Measurements from ENCODE around the gene GRIK3. TPM values are rescaled to one million over a fixed set of nuclear protein-coding genes. Genes with fewer than 3 reads are reported as not detected.
"Not testable (repeated sequence)": the region's sequence is repeated elsewhere in the genome, so short reads cannot be mapped to it uniquely, and the experiment has no call there.

GRIK3 gene
- total and polyA plus RNA-seq, 4 donors, result 0.03 to 0.08 (median 0.05) TPM; not detected in 1

DNA sequence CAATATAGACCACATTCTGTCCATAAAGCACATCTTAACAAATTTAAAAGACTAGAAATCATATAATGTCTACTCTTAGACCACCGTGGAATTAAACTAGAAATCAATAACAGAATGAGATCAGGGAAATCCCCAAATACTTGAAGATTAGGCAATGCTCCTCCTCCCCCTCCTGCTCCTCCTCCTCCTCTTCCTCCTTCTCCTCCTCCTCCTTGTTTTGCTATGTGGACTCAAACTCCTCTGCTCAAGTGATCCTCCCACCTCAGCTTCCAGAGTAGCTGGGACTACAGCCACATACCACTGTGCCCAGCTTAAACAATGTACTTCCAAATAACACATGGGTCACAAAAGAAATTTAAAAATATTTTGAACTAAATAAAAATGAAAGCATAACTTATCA, 134.2 kb downstream of the GRIK3 start:
- no peak overlapping the region for H3K27ac ChIP-seq (ENCODE audit: low read depth in 1 of 2, low read length in 2 of 2)
- TF ChIP-seq HNF4G (IDR thresholded peaks at IDR 0.05), result no peak
- no peak for TF ChIP-seq HNF4A (conservative IDR thresholded peaks at IDR 0.05)
- no peak for TF ChIP-seq RXRA (IDR thresholded peaks at IDR 0.05)
- TF ChIP-seq, protein P1, sequence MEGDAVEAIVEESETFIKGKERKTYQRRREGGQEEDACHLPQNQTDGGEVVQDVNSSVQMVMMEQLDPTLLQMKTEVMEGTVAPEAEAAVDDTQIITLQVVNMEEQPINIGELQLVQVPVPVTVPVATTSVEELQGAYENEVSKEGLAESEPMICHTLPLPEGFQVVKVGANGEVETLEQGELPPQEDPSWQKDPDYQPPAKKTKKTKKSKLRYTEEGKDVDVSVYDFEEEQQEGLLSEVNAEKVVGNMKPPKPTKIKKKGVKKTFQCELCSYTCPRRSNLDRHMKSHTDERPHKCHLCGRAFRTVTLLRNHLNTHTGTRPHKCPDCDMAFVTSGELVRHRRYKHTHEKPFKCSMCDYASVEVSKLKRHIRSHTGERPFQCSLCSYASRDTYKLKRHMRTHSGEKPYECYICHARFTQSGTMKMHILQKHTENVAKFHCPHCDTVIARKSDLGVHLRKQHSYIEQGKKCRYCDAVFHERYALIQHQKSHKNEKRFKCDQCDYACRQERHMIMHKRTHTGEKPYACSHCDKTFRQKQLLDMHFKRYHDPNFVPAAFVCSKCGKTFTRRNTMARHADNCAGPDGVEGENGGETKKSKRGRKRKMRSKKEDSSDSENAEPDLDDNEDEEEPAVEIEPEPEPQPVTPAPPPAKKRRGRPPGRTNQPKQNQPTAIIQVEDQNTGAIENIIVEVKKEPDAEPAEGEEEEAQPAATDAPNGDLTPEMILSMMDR (IDR thresholded peaks at IDR 0.05; ENCODE audit: low read depth, low read length, missing input control), result no peak
- TF ChIP-seq GABPA (IDR thresholded peaks at IDR 0.05 in 1 of 2, conservative IDR thresholded peaks at IDR 0.05 in 1 of 2), result no peak
- TF ChIP-seq FOXA1 (IDR thresholded peaks at IDR 0.05), result no peak
- no peak for TF ChIP-seq NR2F2 (IDR thresholded peaks at IDR 0.05)
- no peak for TF ChIP-seq RAD21 (IDR thresholded peaks at IDR 0.05)
- TF ChIP-seq EGR1 (IDR thresholded peaks at IDR 0.05; ENCODE audit: low read depth in 2 of 2), result no peak
- TF ChIP-seq JUND (IDR thresholded peaks at IDR 0.05), result no peak
- no peak for TF ChIP-seq SP1 (IDR thresholded peaks at IDR 0.05)
- TF ChIP-seq YY1 (IDR thresholded peaks at IDR 0.05), result no peak
- TF ChIP-seq, protein P2, sequence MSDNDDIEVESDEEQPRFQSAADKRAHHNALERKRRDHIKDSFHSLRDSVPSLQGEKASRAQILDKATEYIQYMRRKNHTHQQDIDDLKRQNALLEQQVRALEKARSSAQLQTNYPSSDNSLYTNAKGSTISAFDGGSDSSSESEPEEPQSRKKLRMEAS (IDR thresholded peaks at IDR 0.05), result no peak
- no peak for TF ChIP-seq FOXA2 (IDR thresholded peaks at IDR 0.05)
- H3K4me1 ChIP-seq (ENCODE audit: control insufficient read depth in 4 of 4, insufficient read depth in 4 of 4, low read length in 3 of 4), result no peaks in the 10 kb centered on the region
- no peak overlapping the region for H3K9ac ChIP-seq (ENCODE audit: low read depth in 1 of 2, low read length in 2 of 2)
- no peak overlapping the region for H3K4me3 ChIP-seq (ENCODE audit: low read depth in 1 of 3, low read length in 3 of 3)
- peak; percentile 8 for DNase-seq (ENCODE audit: low spot score)
- 56% methylated on average over 1 of the region's 1 CpG for WGBS
- H3K36me3 ChIP-seq (ENCODE audit: control insufficient read depth in 4 of 4, insufficient read depth in 3 of 4, low read depth in 1 of 4, low read length in 3 of 4), result no peaks in the 10 kb centered on the region
- peaks cover 0 to 22% (median 2%) of the 10 kb centered on the region in 4 donors for H3K9me3 ChIP-seq (ENCODE audit: control insufficient read depth in 4 of 4, low read length in 3 of 4)
- H3K27me3 ChIP-seq (ENCODE audit: control insufficient read depth in 4 of 4, insufficient read depth in 4 of 4, low read length in 3 of 4), result peaks cover 0 to 3% (median 0%) of the 10 kb centered on the region in 4 donors

DNA sequence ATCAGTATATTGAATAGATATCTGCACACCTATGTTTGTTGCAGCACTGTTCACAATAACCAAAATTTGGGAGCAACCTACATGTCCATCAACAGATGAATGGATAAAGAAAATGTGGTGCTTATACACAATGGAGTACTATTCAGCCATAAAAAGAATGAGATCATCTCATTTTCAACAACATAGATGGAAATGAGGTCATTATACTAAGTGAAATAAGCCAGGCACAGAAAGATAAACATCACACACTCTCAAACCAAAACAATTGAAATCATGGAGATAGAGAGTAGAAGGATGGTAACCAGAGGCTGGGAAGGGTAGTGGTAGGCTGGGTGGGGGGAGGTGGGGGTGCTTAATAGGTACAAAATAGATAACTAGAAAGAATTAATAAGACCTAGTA, 136.5 kb downstream of the GRIK3 start:
- not testable (repeated sequence) for H3K4me3 ChIP-seq (ENCODE audit: low read depth in 1 of 3, low read length in 3 of 3); H3K9ac ChIP-seq (ENCODE audit: low read depth in 1 of 2, low read length in 2 of 2); H3K36me3 ChIP-seq (ENCODE audit: control insufficient read depth in 4 of 4, insufficient read depth in 3 of 4, low read depth in 1 of 4, low read length in 3 of 4); DNase-seq (ENCODE audit: low spot score); H3K27ac ChIP-seq (ENCODE audit: low read depth in 1 of 2, low read length in 2 of 2); H3K27me3 ChIP-seq (ENCODE audit: control insufficient read depth in 4 of 4, insufficient read depth in 4 of 4, low read length in 3 of 4); H3K4me1 ChIP-seq (ENCODE audit: control insufficient read depth in 4 of 4, insufficient read depth in 4 of 4, low read length in 3 of 4)
- H3K9me3 ChIP-seq (ENCODE audit: control insufficient read depth in 4 of 4, low read length in 3 of 4), result peaks cover 0 to 22% (median 2%) of the 10 kb centered on the region in 4 donors

DNA sequence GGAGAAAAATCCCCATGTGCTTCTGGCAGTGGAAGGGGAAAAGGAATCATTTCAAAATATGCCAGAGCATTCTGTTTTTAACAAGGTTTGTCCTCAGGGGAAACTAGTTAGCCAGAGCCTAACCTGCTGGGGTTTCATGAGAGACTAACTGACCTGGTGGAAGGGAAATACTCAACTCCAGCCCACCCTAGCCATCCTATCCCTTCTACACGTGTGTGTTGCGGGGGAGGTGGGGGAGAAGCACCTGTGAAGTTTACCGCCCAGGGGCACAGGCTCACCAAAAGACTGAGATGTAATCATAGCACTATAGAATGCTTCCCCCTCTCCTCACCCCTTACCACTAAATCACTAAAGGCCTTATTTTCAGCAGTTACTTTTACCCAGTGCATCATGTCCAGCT, 139.5 kb downstream of the GRIK3 start:
- Histone ChIP-seq H3K27ac (ENCODE audit: low read depth in 1 of 2, low read length in 2 of 2) (no peak overlapping the region), H3K27me3 (ENCODE audit: control insufficient read depth in 4 of 4, insufficient read depth in 4 of 4, low read length in 3 of 4) (peaks cover 0 to 5% (median 1%) of the 10 kb centered on the region in 4 donors), H3K9ac (ENCODE audit: low read depth in 1 of 2, low read length in 2 of 2) (no peak overlapping the region), H3K4me3 (ENCODE audit: low read depth in 1 of 3, low read length in 3 of 3) (no peak overlapping the region), H3K4me1 (ENCODE audit: control insufficient read depth in 4 of 4, insufficient read depth in 4 of 4, low read length in 3 of 4) (no peaks in the 10 kb centered on the region), H3K36me3 (ENCODE audit: control insufficient read depth in 4 of 4, insufficient read depth in 3 of 4, low read depth in 1 of 4, low read length in 3 of 4) (no peaks in the 10 kb centered on the region), H3K9me3 (ENCODE audit: control insufficient read depth in 4 of 4, low read length in 3 of 4) (peaks cover 0 to 19% (median 2%) of the 10 kb centered on the region in 4 donors)
- WGBS, result 52% methylated on average over 3 of the region's 3 CpGs
- DNase-seq (ENCODE audit: low spot score), result peak; percentile 8
- TF ChIP-seq EGR1 (IDR thresholded peaks at IDR 0.05; ENCODE audit: low read depth in 2 of 2) (no peak), YY1 (IDR thresholded peaks at IDR 0.05) (no peak), NR2F2 (IDR thresholded peaks at IDR 0.05) (no peak), HNF4A (conservative IDR thresholded peaks at IDR 0.05) (no peak)
- TF ChIP-seq, protein P3, sequence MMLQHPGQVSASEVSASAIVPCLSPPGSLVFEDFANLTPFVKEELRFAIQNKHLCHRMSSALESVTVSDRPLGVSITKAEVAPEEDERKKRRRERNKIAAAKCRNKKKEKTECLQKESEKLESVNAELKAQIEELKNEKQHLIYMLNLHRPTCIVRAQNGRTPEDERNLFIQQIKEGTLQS (IDR thresholded peaks at IDR 0.05), result no peak
- TF ChIP-seq, protein P4, sequence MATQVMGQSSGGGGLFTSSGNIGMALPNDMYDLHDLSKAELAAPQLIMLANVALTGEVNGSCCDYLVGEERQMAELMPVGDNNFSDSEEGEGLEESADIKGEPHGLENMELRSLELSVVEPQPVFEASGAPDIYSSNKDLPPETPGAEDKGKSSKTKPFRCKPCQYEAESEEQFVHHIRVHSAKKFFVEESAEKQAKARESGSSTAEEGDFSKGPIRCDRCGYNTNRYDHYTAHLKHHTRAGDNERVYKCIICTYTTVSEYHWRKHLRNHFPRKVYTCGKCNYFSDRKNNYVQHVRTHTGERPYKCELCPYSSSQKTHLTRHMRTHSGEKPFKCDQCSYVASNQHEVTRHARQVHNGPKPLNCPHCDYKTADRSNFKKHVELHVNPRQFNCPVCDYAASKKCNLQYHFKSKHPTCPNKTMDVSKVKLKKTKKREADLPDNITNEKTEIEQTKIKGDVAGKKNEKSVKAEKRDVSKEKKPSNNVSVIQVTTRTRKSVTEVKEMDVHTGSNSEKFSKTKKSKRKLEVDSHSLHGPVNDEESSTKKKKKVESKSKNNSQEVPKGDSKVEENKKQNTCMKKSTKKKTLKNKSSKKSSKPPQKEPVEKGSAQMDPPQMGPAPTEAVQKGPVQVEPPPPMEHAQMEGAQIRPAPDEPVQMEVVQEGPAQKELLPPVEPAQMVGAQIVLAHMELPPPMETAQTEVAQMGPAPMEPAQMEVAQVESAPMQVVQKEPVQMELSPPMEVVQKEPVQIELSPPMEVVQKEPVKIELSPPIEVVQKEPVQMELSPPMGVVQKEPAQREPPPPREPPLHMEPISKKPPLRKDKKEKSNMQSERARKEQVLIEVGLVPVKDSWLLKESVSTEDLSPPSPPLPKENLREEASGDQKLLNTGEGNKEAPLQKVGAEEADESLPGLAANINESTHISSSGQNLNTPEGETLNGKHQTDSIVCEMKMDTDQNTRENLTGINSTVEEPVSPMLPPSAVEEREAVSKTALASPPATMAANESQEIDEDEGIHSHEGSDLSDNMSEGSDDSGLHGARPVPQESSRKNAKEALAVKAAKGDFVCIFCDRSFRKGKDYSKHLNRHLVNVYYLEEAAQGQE (IDR thresholded peaks at IDR 0.05), result no peak

Measured in liver (tissue), 9 donors.